ENCODE results near the gene KBTBD12. TPM values are rescaled to one million over a fixed set of nuclear protein-coding genes. Genes with fewer than 3 reads are reported as not detected.

Gene KBTBD12
- total and polyA plus RNA-seq, 2 donors (not counting 3 experiments of a cell fraction or from before 2014, with no cell fraction given) = not detected

GRCh38 chr3:127914584-127914983 lies 448 bp upstream of the KBTBD12 start:
- FAIRE-seq = no peak
- Histone ChIP-seq H4K20me1 (replicated peaks; ENCODE audit: control insufficient read depth, extremely low read depth, insufficient read depth, low read length) (no peaks in the 10 kb centered on the region), H3K4me1 (ENCODE audit: control insufficient read depth, extremely low read depth, insufficient read depth, low read length) (no peaks in the 10 kb centered on the region), H3K79me2 (ENCODE audit: control insufficient read depth, insufficient read depth, low read length) (no peaks in the 10 kb centered on the region), H3K9me1 (replicated peaks; ENCODE audit: control insufficient read depth, extremely low read depth, insufficient read depth, low read length) (no peaks in the 10 kb centered on the region), H3K4me3 (replicated peaks in 1 of 3; ENCODE audit: insufficient read depth in 1 of 3, low read depth in 1 of 3, low read length in 3 of 3) (no peak overlapping the region), H3K36me3 (ENCODE audit: control insufficient read depth in 2 of 2, extremely low read depth in 1 of 2, insufficient read depth in 2 of 2, low read length in 2 of 2) (no peaks in the 10 kb centered on the region), H3K9me3 (replicated peaks; ENCODE audit: control insufficient read depth, insufficient read depth, low read length) (no peaks in the 10 kb centered on the region), H3K27ac (ENCODE audit: insufficient read depth, low read depth, low read length) (no peak overlapping the region), H3K27me3 (ENCODE audit: control insufficient read depth in 2 of 2, insufficient read depth in 2 of 2, low read length in 2 of 2) (peaks cover 38 to 50% of the 10 kb centered on the region in 2 experiments), H3K4me2 (ENCODE audit: insufficient read depth, low read length) (no peak overlapping the region), H3K9ac (replicated peaks; ENCODE audit: extremely low read depth, insufficient read depth, low read length) (no peak overlapping the region), H2AFZ (ENCODE audit: low read depth, low read length) (no peak overlapping the region)
- intact Hi-C loops (cut with micrococcal nuclease) (no loop called here), dilution Hi-C loops (cut with MboI; ENCODE audit: extremely low pct_ligation_motif_present, low sequenced_read_pairs) (no loop called here)
- TF ChIP-seq MYC (IDR thresholded peaks at IDR 0.05; ENCODE audit: low read depth, low read length) = no peak
- TF ChIP-seq POLR2AphosphoS5 (IDR thresholded peaks at IDR 0.05; ENCODE audit: insufficient read depth, low read depth, low read length) = no peak
- no peak for TF ChIP-seq MAX (IDR thresholded peaks at IDR 0.05; ENCODE audit: insufficient read depth, insufficient read length)
- no peak for TF ChIP-seq GATA2 (IDR thresholded peaks at IDR 0.05; ENCODE audit: insufficient read depth, insufficient read length, low read depth, low read length)
- no peak for TF ChIP-seq CTCF (IDR thresholded peaks at IDR 0.05; ENCODE audit: extremely low read depth in 1 of 2, insufficient read depth in 1 of 2, low read depth in 1 of 2, low read length in 2 of 2)
- TF ChIP-seq EZH2 (IDR thresholded peaks at IDR 0.05; ENCODE audit: borderline replicate concordance, low read depth, low read length, severe bottlenecking) = no peak
- no peak for TF ChIP-seq POLR2A (IDR thresholded peaks at IDR 0.05; ENCODE audit: low read depth, low read length)
- TF ChIP-seq JUN (IDR thresholded peaks at IDR 0.05; ENCODE audit: borderline replicate concordance, insufficient read depth, insufficient read length, low read depth) = no peak
- TF ChIP-seq FOS (IDR thresholded peaks at IDR 0.05; ENCODE audit: borderline replicate concordance, insufficient read depth, low read length) = no peak
- no TSS peak for BruUV-seq (replicated peaks)
- no peak for DNase-seq (ENCODE audit: low read depth, low spot score)
- CTCF ChIA-PET = interaction anchor here (0.8 to 1.5 kb wide), 2 partner anchors 24 to 124 kb away, joined by 3 read pairs; no protein-coding TSS in a partner anchor
- POLR2A ChIA-PET = no interaction called here
